Hepatocyte (in vitro differentiated cells): Measurements from ENCODE around the gene PPP2R5B.

Experiments used
- CTCF ChIP-seq: fragments of 200-600 bp; sonication (generic); IDR thresholded peaks from 2 replicates; pipeline ENCODE4 v1.5.1; 2016; ENCODE audit warnings: antibody characterized with exemption, mild to moderate bottlenecking; ENCODE audit not compliant: poor library complexity
- EZH2 ChIP-seq: fragments of 200-600 bp; sonication (generic); IDR thresholded peaks from 2 replicates; pipeline ENCODE4 v1.6.1; 2016; ENCODE audit warnings: antibody characterized with exemption, mild to moderate bottlenecking, borderline replicate concordance
- EZH2phosphoT487 ChIP-seq: fragments of 200-600 bp; sonication (generic); IDR thresholded peaks from one replicate; pipeline ENCODE4 v1.6.1; 2018; ENCODE audit warnings: antibody characterized with exemption, mild to moderate bottlenecking, low read depth, moderate library complexity; ENCODE audit not compliant: unreplicated experiment, severe bottlenecking

GRCh38 chr11:64951529-64951928 is 27.0 kb downstream of the PPP2R5B start:
- TF ChIP-seq EZH2 (no peak), CTCF (no peak), EZH2phosphoT487 (no peak)
